Endothelial cell of umbilical vein (primary cell): ENCODE measurements around the gene TEX11. TPM values are rescaled to one million over a fixed set of nuclear protein-coding genes. Genes with fewer than 3 reads are reported as not detected.

Experiments
- BruUV-seq: library from RNA; stranded (reverse); fragments of 400-500 nt; replicated peaks from 2 replicates; lab custom pipeline; 2021; lab: Mats Ljungman, UMichigan
- CTCF ChIA-PET: fragments of 300-600, 350-600 bp; sonication (Branson Sonifier 250); formaldehyde crosslinking; loops from one replicate; lab custom pipeline; 2021; ENCODE audit warnings: antibody characterized with exemption, inconsistent platforms; lab: Charles Lee
- POLR2A ChIA-PET: fragments of 300-600, 350-600 bp; sonication (Branson Sonifier 250); formaldehyde crosslinking; loops from one replicate; lab custom pipeline; 2021; ENCODE audit warnings: antibody characterized with exemption, inconsistent platforms; lab: Charles Lee
- DNase-seq: peaks from one replicate; pipeline ENCODE4 v3.0.0-alpha.2; 2011; ENCODE audit warnings: low read depth, low spot score
- FAIRE-seq: peaks from 2 replicates; lab custom pipeline; 2011; peaks lifted over from hg19 to GRCh38; lab: Jason Lieb, UNC
- H2AFZ ChIP-seq: 2 replicates; pipeline ENCODE4 v1.6.0; 2012; ENCODE audit warnings: low read depth, low read length, control low read depth, inconsistent platforms
- H3K27ac ChIP-seq: 2 replicates; pipeline ENCODE4 v1.5.1; 2011; ENCODE audit warnings: low read depth, mild to moderate bottlenecking, control low read depth, low read length, moderate library complexity; ENCODE audit not compliant: insufficient read depth
- H3K27me3 ChIP-seq, 2 experiments: 2 replicates each; pipeline versions ENCODE4 v1.6.0 to v1.6.1; 2011; ENCODE audit warnings: low read length in 2 of 2, mixed read lengths in 1 of 2; ENCODE audit not compliant: control insufficient read depth in 2 of 2, insufficient read depth in 2 of 2
- H3K36me3 ChIP-seq, 2 experiments: 2 replicates in 1 of 2; 3 replicates in 1 of 2; pipeline ENCODE4 v1.5.1; 2011; ENCODE audit warnings: low read length in 2 of 2, mild to moderate bottlenecking in 1 of 2, moderate library complexity in 1 of 2; ENCODE audit not compliant: control insufficient read depth in 2 of 2, insufficient read depth in 2 of 2; ENCODE audit errors: extremely low read depth in 1 of 2
- H3K4me1 ChIP-seq: 3 replicates; pipeline ENCODE4 v1.5.1; 2011; ENCODE audit warnings: mild to moderate bottlenecking, low read length; ENCODE audit not compliant: control insufficient read depth, insufficient read depth; ENCODE audit errors: extremely low read depth
- H3K4me2 ChIP-seq: 2 replicates; pipeline ENCODE4 v1.6.1; 2011; ENCODE audit warnings: low read length, control low read depth, mixed read lengths; ENCODE audit not compliant: insufficient read depth
- H3K4me3 ChIP-seq, 3 experiments: fragments of 200-600 bp in 1 of 3; sonication (generic), shearing (Covaris generic) in 1 of 3; replicated peaks in 1 of 3; 2 replicates each; pipeline ENCODE4 v1.5.1; 2011 to 2016; ENCODE audit warnings: control low read depth in 3 of 3, low read length in 3 of 3, mild to moderate bottlenecking in 2 of 3, inconsistent platforms in 1 of 3, low read depth in 1 of 3, moderate library complexity in 1 of 3; ENCODE audit not compliant: insufficient read depth in 1 of 3
- H3K79me2 ChIP-seq: 2 replicates; pipeline ENCODE4 v1.6.0; 2012; ENCODE audit warnings: low read length, inconsistent platforms; ENCODE audit not compliant: control insufficient read depth, insufficient read depth
- H3K9ac ChIP-seq: replicated peaks from 2 replicates; pipeline ENCODE3; 2011; ENCODE audit warnings: low read length, control low read depth; ENCODE audit not compliant: insufficient read depth; ENCODE audit errors: extremely low read depth
- H3K9me1 ChIP-seq: replicated peaks from 3 replicates; pipeline ENCODE4 v1.6.0; 2011; ENCODE audit warnings: mild to moderate bottlenecking, low read length; ENCODE audit not compliant: control insufficient read depth, insufficient read depth; ENCODE audit errors: extremely low read depth
- H3K9me3 ChIP-seq: replicated peaks from 2 replicates; pipeline ENCODE4 v1.5.1; 2012; ENCODE audit warnings: low read length, inconsistent platforms; ENCODE audit not compliant: control insufficient read depth, insufficient read depth
- H4K20me1 ChIP-seq: replicated peaks from 2 replicates; pipeline ENCODE3; 2011; ENCODE audit warnings: mild to moderate bottlenecking, low read length; ENCODE audit not compliant: control insufficient read depth, insufficient read depth; ENCODE audit errors: extremely low read depth
- CTCF ChIP-seq, 2 donors: IDR thresholded peaks; 1 replicate in 1 of 2; 2 replicates in 1 of 2; pipeline ENCODE4 v1.5.1; 2011; ENCODE audit warnings: low read length in 2 of 2, mild to moderate bottlenecking in 2 of 2, moderate library complexity in 2 of 2, control low read depth in 1 of 2, inconsistent platforms in 1 of 2, low read depth in 1 of 2; ENCODE audit not compliant: insufficient read depth in 1 of 2; ENCODE audit errors: extremely low read depth in 1 of 2
- EZH2 ChIP-seq: IDR thresholded peaks from 2 replicates; pipeline ENCODE4 v1.6.1; 2012; ENCODE audit warnings: borderline replicate concordance, low read depth, mild to moderate bottlenecking, moderate library complexity, low read length, inconsistent platforms; ENCODE audit not compliant: severe bottlenecking
- FOS ChIP-seq: IDR thresholded peaks from 2 replicates; pipeline ENCODE4 v1.6.1; 2011; ENCODE audit warnings: mild to moderate bottlenecking, low read length, moderate library complexity, borderline replicate concordance; ENCODE audit not compliant: insufficient read depth
- GATA2 ChIP-seq: IDR thresholded peaks from 2 replicates; pipeline ENCODE4 v1.7.0; 2011; ENCODE audit warnings: low read depth, mild to moderate bottlenecking, moderate library complexity, mixed read lengths, low read length; ENCODE audit not compliant: insufficient read length, insufficient read depth
- JUN ChIP-seq: IDR thresholded peaks from 2 replicates; pipeline ENCODE4 v1.6.1; 2011; ENCODE audit warnings: borderline replicate concordance, low read depth; ENCODE audit not compliant: insufficient read length, insufficient read depth
- MYC ChIP-seq: IDR thresholded peaks from one replicate; pipeline ENCODE4 v1.6.1; 2011; ENCODE audit warnings: mild to moderate bottlenecking, low read depth, low read length
- POLR2A ChIP-seq: IDR thresholded peaks from 2 replicates; pipeline ENCODE4 v1.6.1; 2012; ENCODE audit warnings: low read depth, mild to moderate bottlenecking, control low read depth, low read length
- POLR2AphosphoS5 ChIP-seq: IDR thresholded peaks from 2 replicates; pipeline ENCODE4 v1.6.1; 2012; ENCODE audit warnings: low read depth, mild to moderate bottlenecking, control low read depth, low read length, moderate library complexity; ENCODE audit not compliant: insufficient read depth
- dilution Hi-C: fragments of 300-500 bp; cut with MboI; formaldehyde crosslinking; loops from one replicate; pipeline ENCODE4 v1.15.0; 2019; ENCODE audit warnings: low sequenced_read_pairs; ENCODE audit not compliant: extremely low pct_ligation_motif_present
- intact Hi-C: fragments of 100-400 bp; cut with micrococcal nuclease; formaldehyde crosslinking; loops from one replicate; pipeline ENCODE4 v1.10.0; 2022
- polyA plus RNA-seq, 4 experiments: library from polyadenylated mRNA; depleted of rRNA in 3 of 4; stranded (reverse) in 3 of 4; unstranded in 1 of 4; fragments of >200 nt; gene quantifications; 2 replicates each; pipeline versions ENCODE4 v1.2.1 to v1.2.3, GENCODE V29; 2011 to 2012; ENCODE audit warnings: missing spikeins in 1 of 4
- total RNA-seq: library from RNA; stranded (reverse); gene quantifications from 2 replicates; pipeline ENCODE4 v1.2.3, GENCODE V29; 2021
- TF ChIP-seq, protein P1 (sequence below): IDR thresholded peaks from 2 replicates; pipeline ENCODE4 v1.6.1; 2011; ENCODE audit not compliant: insufficient read depth, insufficient read length

Gene TEX11
- total and polyA plus RNA-seq, 2 donors (not counting 3 experiments of a cell fraction or from before 2014, with no cell fraction given) = not detected

GRCh38 chrX:70669120-70669519, 239.4 kb downstream of the TEX11 start:
- Histone ChIP-seq H3K9me3 (no peaks in the 10 kb centered on the region), H3K9me1 (no peaks in the 10 kb centered on the region), H3K4me2 (no peak overlapping the region), H3K4me1 (no peaks in the 10 kb centered on the region), H3K36me3 (no peaks in the 10 kb centered on the region), H3K27me3 (no peaks in the 10 kb centered on the region), H3K9ac (no peak overlapping the region), H2AFZ (no peak overlapping the region), H4K20me1 (no peaks in the 10 kb centered on the region), H3K4me3 (no peak overlapping the region), H3K27ac (no peak overlapping the region), H3K79me2 (no peaks in the 10 kb centered on the region)
- FAIRE-seq = no peak
- dilution Hi-C loops = no loop called here
- BruUV-seq = no TSS peak
- intact Hi-C loops = no loop called here
- CTCF ChIA-PET = no interaction called here
- TF ChIP-seq POLR2AphosphoS5 (no peak), CTCF (IDR thresholded peaks at IDR 0.05; ENCODE audit: extremely low read depth in 1 of 2, insufficient read depth in 1 of 2, low read depth in 1 of 2, low read length in 2 of 2) (no peak), POLR2A (no peak), FOS (no peak), EZH2 (no peak), JUN (no peak), MYC (no peak), GATA2 (no peak)
- TF ChIP-seq, protein P1, sequence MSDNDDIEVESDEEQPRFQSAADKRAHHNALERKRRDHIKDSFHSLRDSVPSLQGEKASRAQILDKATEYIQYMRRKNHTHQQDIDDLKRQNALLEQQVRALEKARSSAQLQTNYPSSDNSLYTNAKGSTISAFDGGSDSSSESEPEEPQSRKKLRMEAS = no peak
- POLR2A ChIA-PET = no interaction called here
- DNase-seq = no peak
